ACC112 (cell line): ENCODE measurements around the gene MYO7B.
A peak's percentile ranks its signal among the peaks of the same experiment; 100 is the strongest.

Experiments
- H2AFZ ChIP-seq: fragments of 200-600 bp; sonication (generic); one replicate; pipeline ENCODE4 v1.6.0; 2017; ENCODE audit warnings: antibody characterized with exemption, low read length; ENCODE audit not compliant: unreplicated experiment
- H3K27ac ChIP-seq: fragments of 200-600 bp; sonication (generic); 2 replicates; pipeline ENCODE4 v1.5.1; 2014; ENCODE audit warnings: low read depth, mild to moderate bottlenecking, antibody characterized with exemption, low read length, moderate library complexity
- H3K27me3 ChIP-seq: fragments of 200-600 bp; sonication (generic); 2 replicates; pipeline ENCODE4 v1.6.1; 2014; ENCODE audit warnings: mild to moderate bottlenecking, antibody characterized with exemption, low read length, moderate library complexity, mixed read lengths; ENCODE audit not compliant: insufficient read depth
- H3K36me3 ChIP-seq: fragments of 200-600 bp; sonication (generic); 2 replicates; pipeline ENCODE4 v1.6.1; 2016; ENCODE audit warnings: mild to moderate bottlenecking, antibody characterized with exemption, low read length, moderate library complexity, mixed read lengths; ENCODE audit not compliant: insufficient read depth
- H3K4me1 ChIP-seq: fragments of 200-600 bp; sonication (generic); one replicate; pipeline ENCODE4 v1.6.1; 2016; ENCODE audit warnings: low read length, mixed read lengths; ENCODE audit not compliant: insufficient read depth, unreplicated experiment, control insufficient read depth
- H3K4me3 ChIP-seq: fragments of 200-600 bp; sonication (generic); 2 replicates; pipeline ENCODE4 v1.5.1; 2014; ENCODE audit warnings: mild to moderate bottlenecking, low read depth, low read length
- H3K79me2 ChIP-seq: fragments of 200-600 bp; sonication (generic); one replicate; pipeline ENCODE4 v1.6.0; 2016; ENCODE audit warnings: low read length; ENCODE audit not compliant: control insufficient read depth, unreplicated experiment, insufficient read depth

Gene MYO7B

GRCh38 chr2:127646487-127647241 lies 111.2 kb downstream of the MYO7B start:
- Histone ChIP-seq H3K27ac (no peak overlapping the region), H3K79me2 (no peaks in the 10 kb centered on the region), H3K27me3 (no peaks in the 10 kb centered on the region), H3K36me3 (no peaks in the 10 kb centered on the region), H3K4me3 (no peak overlapping the region), H3K4me1 (peaks cover 20% of the 10 kb centered on the region), H2AFZ (peak overlapping the region; percentile 65)

GRCh38 chr2:127647242-127648190 lies 112.0 kb downstream of the MYO7B start:
- Histone ChIP-seq H2AFZ (peak overlapping the region; percentile 65), H3K79me2 (no peaks in the 10 kb centered on the region), H3K4me1 (peaks cover 20% of the 10 kb centered on the region), H3K36me3 (no peaks in the 10 kb centered on the region), H3K4me3 (no peak overlapping the region), H3K27me3 (no peaks in the 10 kb centered on the region), H3K27ac (no peak overlapping the region)

GRCh38 chr2:127648321-127648720 lies 112.8 kb downstream of the MYO7B start:
- Histone ChIP-seq H3K4me3 (no peak overlapping the region), H3K36me3 (no peaks in the 10 kb centered on the region), H2AFZ (no peak overlapping the region), H3K4me1 (peaks cover 20% of the 10 kb centered on the region), H3K79me2 (no peaks in the 10 kb centered on the region), H3K27ac (no peak overlapping the region), H3K27me3 (no peaks in the 10 kb centered on the region)

GRCh38 chr2:127649100-127649611 lies 113.7 kb downstream of the MYO7B start:
- Histone ChIP-seq H3K36me3 (no peaks in the 10 kb centered on the region), H3K27me3 (no peaks in the 10 kb centered on the region), H3K79me2 (no peaks in the 10 kb centered on the region), H2AFZ (no peak overlapping the region), H3K4me1 (peaks cover 20% of the 10 kb centered on the region), H3K4me3 (no peak overlapping the region), H3K27ac (no peak overlapping the region)

GRCh38 chr2:127649684-127650040 lies 114.2 kb downstream of the MYO7B start:
- no peak overlapping the region for H3K4me3 ChIP-seq
- H3K27me3 ChIP-seq, result no peaks in the 10 kb centered on the region
- no peaks in the 10 kb centered on the region for H3K79me2 ChIP-seq
- peaks cover 20% of the 10 kb centered on the region for H3K4me1 ChIP-seq
- no peak overlapping the region for H3K27ac ChIP-seq
- no peak overlapping the region for H2AFZ ChIP-seq
- H3K36me3 ChIP-seq, result no peaks in the 10 kb centered on the region

GRCh38 chr2:127650041-127650784 lies 114.7 kb downstream of the MYO7B start:
- H3K27ac ChIP-seq, result no peak overlapping the region
- H3K4me1 ChIP-seq, result peaks cover 20% of the 10 kb centered on the region
- no peak overlapping the region for H2AFZ ChIP-seq

GRCh38 chr2:127650785-127651380 lies 115.4 kb downstream of the MYO7B start:
- Histone ChIP-seq H3K27ac (no peak overlapping the region), H3K27me3 (no peaks in the 10 kb centered on the region), H3K4me3 (no peak overlapping the region), H3K36me3 (no peaks in the 10 kb centered on the region), H3K79me2 (no peaks in the 10 kb centered on the region), H2AFZ (no peak overlapping the region), H3K4me1 (peaks cover 20% of the 10 kb centered on the region)

More at GRCh38 chr2:127650041-127650784, 114.7 kb downstream of the MYO7B start:
- Histone ChIP-seq H3K79me2 (no peaks in the 10 kb centered on the region), H3K4me3 (no peak overlapping the region), H3K36me3 (no peaks in the 10 kb centered on the region), H3K27me3 (no peaks in the 10 kb centered on the region)

- Histone ChIP-seq H3K4me3 (no peak overlapping the region), H3K27ac (no peak overlapping the region), H3K36me3 (no peaks in the 10 kb centered on the region), H3K27me3 (no peaks in the 10 kb centered on the region), H3K79me2 (no peaks in the 10 kb centered on the region), H2AFZ (no peak overlapping the region), H3K4me1 (peaks cover 18% of the 10 kb centered on the region)
Observed at GRCh38 chr2:127651381-127651809, 115.9 kb downstream of the MYO7B start.

- H2AFZ ChIP-seq, result no peak overlapping the region
- peaks cover 11% of the 10 kb centered on the region for H3K4me1 ChIP-seq
- H3K27ac ChIP-seq, result no peak overlapping the region
- H3K79me2 ChIP-seq, result no peaks in the 10 kb centered on the region
- H3K36me3 ChIP-seq, result no peaks in the 10 kb centered on the region
- no peak overlapping the region for H3K4me3 ChIP-seq
- no peaks in the 10 kb centered on the region for H3K27me3 ChIP-seq
Observed at GRCh38 chr2:127651971-127652550, 116.6 kb downstream of the MYO7B start.
